Muscle layer of duodenum (tissue), 2 donors: ENCODE data around the gene EDN2.
A peak's percentile ranks its signal among the peaks of the same experiment; 100 is the strongest.

ENCODE experiments used
- H3K27ac ChIP-seq: one replicate; pipeline ENCODE4 v1.7.0; 2013; ENCODE audit warnings: mild to moderate bottlenecking, low read length
- H3K27me3 ChIP-seq: one replicate; pipeline ENCODE4 v1.7.0; 2013; ENCODE audit warnings: low read depth, mild to moderate bottlenecking, control low read depth, low read length
- H3K36me3 ChIP-seq, 2 donors: one replicate each; pipeline ENCODE4 v1.7.0; 2013; ENCODE audit warnings: low read length in 2 of 2, control low read depth in 1 of 2, mild to moderate bottlenecking in 1 of 2; ENCODE audit not compliant: insufficient read depth in 2 of 2, control insufficient read depth in 1 of 2
- H3K4me1 ChIP-seq, 2 donors: one replicate each; pipeline ENCODE4 v1.7.0; 2013; ENCODE audit warnings: low read length in 2 of 2, mild to moderate bottlenecking in 2 of 2, control low read depth in 1 of 2, moderate library complexity in 1 of 2; ENCODE audit not compliant: insufficient read depth in 2 of 2, control insufficient read depth in 1 of 2
- H3K4me3 ChIP-seq, 2 donors: one replicate each; pipeline ENCODE4 v1.7.0; 2013; ENCODE audit warnings: low read length in 2 of 2, low read depth in 1 of 2, mild to moderate bottlenecking in 1 of 2
- H3K9me3 ChIP-seq, 2 donors: one replicate each; pipeline ENCODE4 v1.7.0; 2013; ENCODE audit warnings: low read length in 2 of 2, control low read depth in 1 of 2, mild to moderate bottlenecking in 1 of 2; ENCODE audit not compliant: control insufficient read depth in 1 of 2
- donor health status: healthy.

Gene EDN2

DNA sequence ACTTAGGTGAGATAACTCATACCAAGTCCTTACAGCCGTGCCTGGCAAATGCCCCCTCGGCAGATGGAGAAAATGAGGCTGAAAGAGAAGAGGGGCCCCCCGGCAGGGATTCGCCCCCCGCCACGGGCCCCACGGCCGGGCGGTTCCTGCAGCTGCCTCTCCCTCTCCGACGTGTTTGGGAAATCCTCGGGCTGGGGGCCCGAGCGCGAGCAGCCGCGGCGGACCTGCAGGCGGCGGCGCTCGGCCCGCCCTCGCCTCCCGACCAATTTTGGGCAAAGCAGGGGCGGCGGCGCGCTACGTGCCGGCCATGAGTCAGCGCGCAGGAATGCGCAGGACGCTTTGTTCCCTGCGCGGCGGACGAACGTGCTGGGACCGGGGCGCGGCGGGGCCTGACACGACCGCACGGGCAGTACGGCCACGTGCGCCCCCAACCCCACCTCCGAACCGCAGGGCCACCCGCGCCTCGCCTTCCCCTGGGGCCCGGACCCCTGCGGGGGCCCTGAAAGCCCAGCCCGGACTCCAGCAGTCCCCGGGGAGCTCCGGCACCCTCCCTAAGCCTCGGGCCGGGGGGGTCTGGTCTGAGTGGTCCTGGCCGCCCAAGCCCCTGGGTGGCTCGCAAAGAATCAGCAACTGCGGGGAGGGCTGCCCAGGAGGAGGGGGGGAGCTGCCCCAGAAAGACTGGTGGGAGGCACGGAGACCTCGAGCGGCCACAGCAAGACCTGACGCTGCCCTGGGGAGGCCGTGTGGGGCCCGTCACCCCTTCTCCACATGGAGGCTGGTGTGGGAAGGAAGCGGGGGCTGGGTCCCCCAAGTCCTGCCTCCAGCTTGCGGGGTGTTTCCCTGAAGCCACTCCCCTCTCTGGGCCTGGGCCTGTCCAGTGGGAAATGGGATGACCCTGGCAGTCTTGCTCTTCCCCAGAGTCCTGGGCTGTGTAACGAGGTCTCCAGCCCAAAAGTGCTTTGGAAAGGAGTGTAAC lies 11.9 kb upstream of the EDN2 start:
- Histone ChIP-seq H3K4me1 (peaks cover 4 to 18% of the 10 kb centered on the region in 2 donors), H3K27ac (peak overlapping the region; percentile 31), H3K27me3 (no peaks in the 10 kb centered on the region), H3K4me3 (peak overlapping the region in 1 of 2 donors; percentile 36), H3K36me3 (no peaks in the 10 kb centered on the region), H3K9me3 (no peaks in the 10 kb centered on the region)

DNA sequence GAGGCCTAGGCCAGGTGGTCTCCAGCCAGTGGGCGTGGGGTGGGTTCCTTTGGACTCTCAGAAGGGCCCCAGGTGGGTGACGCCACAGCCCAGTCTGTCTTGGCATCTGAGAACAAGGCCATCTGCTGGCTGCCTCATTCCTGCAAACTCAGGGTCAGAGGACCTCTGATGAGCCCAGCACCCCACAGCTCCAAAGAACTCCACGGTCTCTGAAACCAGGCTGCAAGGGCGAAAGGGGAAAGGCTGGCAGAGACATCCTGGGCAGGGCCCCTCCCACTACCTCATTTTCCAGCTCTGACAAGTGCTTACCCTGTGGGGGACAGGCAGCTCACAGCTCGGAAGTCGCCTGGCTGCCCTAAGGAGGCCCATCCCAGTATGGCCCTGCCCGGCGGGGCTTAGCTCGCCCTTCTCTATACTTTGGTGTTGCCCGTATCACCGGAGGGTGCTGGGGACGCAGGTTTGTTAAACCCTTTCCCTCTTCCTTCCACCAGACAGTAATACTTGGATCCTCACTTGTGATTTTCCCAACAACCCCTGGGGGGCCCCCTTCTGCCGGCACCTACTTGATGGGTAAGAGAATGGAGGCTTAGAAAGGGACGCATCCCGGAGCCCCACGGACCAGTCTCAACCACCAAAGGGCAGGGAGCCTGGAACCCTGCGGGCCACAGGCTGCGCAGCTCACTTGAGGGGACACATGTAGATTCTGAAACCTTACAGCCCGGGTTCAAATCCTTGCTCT lies 10.9 kb upstream of the EDN2 start:
- Histone ChIP-seq H3K4me3 (peak overlapping the region in 1 of 2 donors; percentile 36), H3K27me3 (no peaks in the 10 kb centered on the region), H3K27ac (peak overlapping the region; percentile 31), H3K4me1 (peaks cover 0 to 18% of the 10 kb centered on the region in 2 donors), H3K9me3 (no peaks in the 10 kb centered on the region), H3K36me3 (no peaks in the 10 kb centered on the region)

DNA sequence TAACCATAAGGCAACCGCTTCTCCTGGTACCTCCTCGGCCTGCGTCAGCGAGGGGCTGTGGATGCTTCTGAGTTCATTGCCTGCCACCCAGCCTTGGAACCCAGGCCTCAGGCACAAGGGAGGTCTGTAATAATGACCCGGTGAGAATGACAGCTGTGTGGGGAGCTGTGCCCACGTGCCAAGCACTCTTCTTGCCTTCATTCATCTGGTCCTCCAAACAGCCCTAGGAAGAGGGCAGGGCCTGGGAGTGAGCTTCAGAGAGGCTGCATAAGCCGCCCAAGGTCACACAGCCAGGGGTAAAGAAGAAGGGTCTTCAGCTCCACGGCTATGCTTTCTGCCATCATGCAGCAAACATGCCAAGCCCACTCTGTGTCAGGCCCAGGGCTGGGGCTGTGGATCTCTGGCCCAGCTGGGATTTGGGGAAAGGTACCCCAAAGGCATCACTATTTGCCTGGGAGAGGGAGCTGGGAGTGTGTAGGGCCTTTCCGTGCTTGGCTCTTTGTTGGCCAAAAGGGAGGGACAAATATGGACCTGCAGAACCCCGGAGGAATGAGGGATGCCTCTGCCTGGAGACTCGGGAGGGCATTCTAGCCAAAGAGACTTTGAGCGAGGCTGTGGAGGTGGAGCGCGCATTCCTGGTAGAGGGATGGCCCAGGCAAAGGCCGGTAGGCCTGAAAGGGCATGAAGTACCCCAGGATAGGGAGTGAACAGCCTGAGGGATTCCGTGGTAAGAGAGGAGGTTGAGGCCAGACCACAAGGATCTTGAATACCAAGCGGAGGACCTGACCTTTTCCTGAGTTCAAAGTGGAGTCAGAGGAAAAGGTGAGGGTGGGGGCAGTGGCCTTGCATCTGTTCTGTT lies 10.1 kb upstream of the EDN2 start:
- H3K27ac ChIP-seq, result no peak overlapping the region
- no peak overlapping the region for H3K4me3 ChIP-seq
- no peaks in the 10 kb centered on the region for H3K9me3 ChIP-seq
- no peaks in the 10 kb centered on the region for H3K27me3 ChIP-seq
- H3K4me1 ChIP-seq, result peaks cover 0 to 18% of the 10 kb centered on the region in 2 donors
- H3K36me3 ChIP-seq, result no peaks in the 10 kb centered on the region

DNA sequence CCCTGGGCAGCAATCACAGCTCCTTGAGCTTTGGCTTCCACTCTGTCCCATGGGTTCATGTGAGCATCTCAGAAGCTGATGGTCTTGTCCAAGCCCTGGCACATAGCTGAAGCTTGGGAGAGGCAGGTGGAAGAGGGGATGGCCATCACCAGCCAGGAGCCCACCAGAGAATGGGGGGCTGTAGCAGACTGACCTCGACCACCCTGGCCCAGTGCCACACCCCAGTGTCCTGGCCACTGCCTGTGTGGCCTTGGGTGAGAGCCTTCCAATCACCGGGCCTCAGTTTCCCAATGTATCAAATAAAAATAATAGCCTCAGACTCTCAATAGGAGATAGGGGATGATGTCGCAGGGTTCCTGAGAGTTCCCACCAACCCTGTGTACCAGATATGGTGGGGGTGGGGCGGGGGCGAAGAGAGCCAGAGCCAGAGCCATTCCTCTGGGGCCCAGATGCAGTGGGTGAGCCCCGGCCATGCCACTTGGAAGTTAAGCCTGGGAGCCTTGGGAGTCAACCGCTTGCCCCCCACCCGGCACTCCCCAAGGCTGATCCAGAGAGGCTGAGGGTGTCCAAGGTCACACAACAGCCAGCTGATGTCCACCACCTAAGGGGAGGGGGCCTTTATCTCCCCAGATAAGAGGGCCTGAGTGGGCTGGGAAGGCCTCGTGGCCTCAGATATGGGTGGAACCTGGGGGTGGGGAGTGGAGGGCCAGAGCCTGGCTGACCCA lies 9.3 kb upstream of the EDN2 start:
- Histone ChIP-seq H3K9me3 (no peaks in the 10 kb centered on the region), H3K27me3 (no peaks in the 10 kb centered on the region), H3K27ac (no peak overlapping the region), H3K36me3 (no peaks in the 10 kb centered on the region), H3K4me1 (peaks cover 0 to 18% of the 10 kb centered on the region in 2 donors), H3K4me3 (no peak overlapping the region)

DNA sequence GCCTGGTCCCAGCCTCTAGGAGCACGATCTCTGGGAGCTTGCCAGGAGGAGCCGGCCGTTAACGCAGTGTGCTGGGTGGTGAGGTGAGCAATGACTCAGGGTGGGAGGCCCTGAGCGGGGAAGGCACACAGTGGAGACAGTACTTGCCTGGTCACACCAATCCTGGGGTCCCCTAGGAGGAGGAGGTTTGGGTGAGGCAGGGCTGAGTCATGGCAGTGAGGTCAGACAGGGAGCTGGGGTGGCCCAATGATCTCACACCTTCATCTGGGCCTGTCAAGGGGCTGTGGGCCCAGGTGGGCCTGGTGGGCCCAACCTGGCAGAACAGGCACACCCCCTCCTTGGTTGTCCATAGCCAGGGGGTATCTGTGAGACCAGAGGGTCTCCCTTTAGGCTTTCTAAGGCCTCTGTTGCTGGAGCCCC lies 8.6 kb upstream of the EDN2 start:
- Histone ChIP-seq H3K4me1 (peaks cover 0 to 18% of the 10 kb centered on the region in 2 donors), H3K27ac (no peak overlapping the region), H3K36me3 (no peaks in the 10 kb centered on the region)

DNA sequence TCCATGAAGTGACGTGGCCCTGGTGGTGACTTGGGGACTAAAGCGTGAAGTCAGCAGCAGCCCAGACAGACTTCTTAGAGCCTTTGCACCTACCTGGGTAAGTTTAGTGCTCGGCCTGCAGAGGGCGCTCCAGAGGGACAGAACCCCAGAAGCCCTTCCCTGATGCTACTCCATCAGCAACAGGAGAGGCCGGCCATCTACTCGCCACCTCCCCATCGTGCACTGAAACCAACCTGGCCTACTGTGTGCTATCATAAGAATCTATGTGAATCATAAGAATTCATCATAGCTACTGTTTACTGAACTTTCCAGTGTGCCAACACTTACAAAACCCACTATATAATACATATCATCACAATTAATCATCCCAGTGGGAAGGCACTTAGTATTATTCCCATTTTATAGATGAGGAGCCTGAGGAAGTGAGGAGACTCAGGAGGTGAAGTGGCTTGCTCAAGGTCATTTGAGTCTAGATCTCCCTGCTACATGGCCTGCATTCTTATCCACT lies 7.9 kb upstream of the EDN2 start:
- no peak overlapping the region for H3K27ac ChIP-seq
- H3K36me3 ChIP-seq, result no peaks in the 10 kb centered on the region
- H3K4me1 ChIP-seq, result peaks cover 3 to 20% of the 10 kb centered on the region in 2 donors
- no peak overlapping the region for H3K4me3 ChIP-seq
- H3K27me3 ChIP-seq, result peaks cover 3% of the 10 kb centered on the region
- H3K9me3 ChIP-seq, result no peaks in the 10 kb centered on the region

More for the DNA sequence above, 8.6 kb upstream of the EDN2 start:
- H3K9me3 ChIP-seq, result no peaks in the 10 kb centered on the region
- no peak overlapping the region for H3K4me3 ChIP-seq
- H3K27me3 ChIP-seq, result no peaks in the 10 kb centered on the region

DNA sequence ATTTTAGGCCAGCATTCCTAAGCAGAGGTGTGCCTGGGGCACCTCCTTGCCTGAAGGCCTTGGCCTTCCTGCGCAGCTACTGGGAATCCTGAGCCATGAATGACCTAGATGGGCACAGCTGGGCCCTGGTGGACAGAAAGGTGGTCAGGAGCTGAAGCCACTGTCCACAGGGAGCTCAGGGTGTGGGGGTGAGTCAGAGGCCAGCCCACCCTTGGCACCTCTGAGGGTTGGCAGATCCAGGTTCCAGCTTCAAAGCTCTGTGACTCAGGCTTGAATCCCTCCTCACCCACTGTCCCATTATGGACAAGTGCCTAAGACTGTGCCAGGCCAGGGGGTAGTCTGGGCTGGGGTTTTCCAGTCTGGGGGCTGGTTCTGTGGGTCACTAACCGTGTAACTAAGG lies 6.4 kb upstream of the EDN2 start:
- no peak overlapping the region for H3K4me3 ChIP-seq

DNA sequence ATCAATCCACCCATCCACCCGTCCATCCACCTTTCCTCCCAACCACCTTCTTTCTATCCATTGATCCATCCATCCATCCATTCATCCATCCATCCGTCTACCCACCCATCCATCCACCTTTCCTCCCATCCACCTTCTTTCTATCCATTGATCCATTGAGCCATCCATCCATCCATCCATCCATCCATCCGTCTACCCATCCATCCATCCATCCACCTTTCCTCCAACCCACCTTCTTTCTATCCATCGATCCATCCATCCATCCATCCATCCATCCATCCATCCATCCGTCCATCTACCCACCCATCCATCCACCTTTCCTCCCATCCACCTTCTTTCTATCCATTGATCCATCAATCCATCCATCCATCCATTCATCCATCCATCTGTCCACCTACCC lies 5.1 kb upstream of the EDN2 start:
- no peak overlapping the region for H3K27ac ChIP-seq
- peaks cover 3% of the 10 kb centered on the region for H3K27me3 ChIP-seq
- no peaks in the 10 kb centered on the region for H3K36me3 ChIP-seq
- no peak overlapping the region for H3K4me3 ChIP-seq
- H3K4me1 ChIP-seq, result peaks cover 15 to 30% of the 10 kb centered on the region in 2 donors
- no peaks in the 10 kb centered on the region for H3K9me3 ChIP-seq

More for the DNA sequence above, 6.4 kb upstream of the EDN2 start:
- H3K4me1 ChIP-seq, result peaks cover 10 to 24% of the 10 kb centered on the region in 2 donors
- no peak overlapping the region for H3K27ac ChIP-seq
- H3K36me3 ChIP-seq, result no peaks in the 10 kb centered on the region
- no peaks in the 10 kb centered on the region for H3K9me3 ChIP-seq
- peaks cover 3% of the 10 kb centered on the region for H3K27me3 ChIP-seq

DNA sequence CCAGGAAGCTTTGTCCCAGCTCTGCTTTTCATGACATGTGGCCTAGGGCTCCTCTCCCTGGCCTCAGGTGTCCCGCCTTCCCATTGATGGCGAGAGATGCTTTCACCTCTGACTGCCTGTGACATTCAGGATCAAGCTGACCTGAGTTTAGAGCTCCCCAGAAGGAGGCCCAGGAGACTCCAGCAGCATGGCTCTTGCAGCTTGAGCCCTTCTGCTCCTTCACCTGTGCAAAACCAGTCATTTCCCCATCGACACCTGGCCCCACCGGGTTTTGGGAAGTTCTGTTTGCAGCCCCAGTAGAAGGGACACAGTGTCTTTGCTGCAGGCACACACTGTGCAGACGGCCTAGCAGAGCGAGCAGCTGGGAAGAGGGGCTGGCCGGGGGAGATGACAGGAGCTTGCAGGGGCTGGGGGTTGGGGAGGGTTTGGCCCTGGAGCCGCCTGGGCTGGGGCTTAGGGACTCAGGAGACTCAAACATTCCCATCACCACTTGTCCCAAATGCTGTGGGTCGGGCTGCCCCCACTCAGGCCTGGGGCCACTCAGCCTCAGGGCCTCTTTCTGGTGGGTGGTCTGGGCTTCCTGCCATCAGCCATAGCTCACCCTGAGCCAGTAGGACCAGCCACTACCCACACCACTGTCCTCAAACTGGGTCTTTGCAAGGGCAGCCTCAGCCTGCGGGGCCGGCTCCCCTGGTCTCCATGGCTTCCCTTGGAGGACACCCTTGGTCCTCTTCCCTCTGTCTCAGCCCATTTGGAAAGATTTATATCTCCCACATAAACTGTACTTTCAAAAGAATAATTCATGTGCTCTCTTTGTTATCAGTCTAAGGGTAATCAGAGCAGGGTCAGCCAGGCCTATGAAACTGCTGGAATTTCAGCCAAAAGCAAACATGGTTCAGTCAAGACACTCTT lies 3.8 kb upstream of the EDN2 start:
- no peaks in the 10 kb centered on the region for H3K36me3 ChIP-seq
- no peak overlapping the region for H3K27ac ChIP-seq
- H3K4me3 ChIP-seq, result no peak overlapping the region
- no peaks in the 10 kb centered on the region for H3K9me3 ChIP-seq
- peaks cover 3% of the 10 kb centered on the region for H3K27me3 ChIP-seq
- H3K4me1 ChIP-seq, result peaks cover 15 to 42% of the 10 kb centered on the region in 2 donors
